Activated T-cell treated with anti-CD3 and anti-CD28 coated beads, Interleukin-2, amount 50 U/mL, for 4 hours (primary cell): ENCODE results near the gene IL17RC. TPM values are rescaled to one million over a fixed set of nuclear protein-coding genes. Genes with fewer than 3 reads are reported as not detected.

Experiments used
- ATAC-seq, 2 donors: fragments of 200-7000 bp; cut with Tn5 transposase; one replicate each; pipeline ENCODE4 v1.10.0; 2021
- DNase-seq: peaks from one replicate; pipeline ENCODE4 v3.0.0-alpha.2; 2020
- H3K27me3 Mint-ChIP-seq: one replicate; pipeline ENCODE4 v1.8.0; 2021; ENCODE audit warnings: low read depth, mixed read lengths
- H3K36me3 Mint-ChIP-seq: one replicate; pipeline ENCODE4 v1.8.0; 2022; ENCODE audit warnings: mixed read lengths; ENCODE audit not compliant: insufficient read depth
- H3K4me1 Mint-ChIP-seq: one replicate; pipeline ENCODE4 v1.8.0; 2021; ENCODE audit warnings: low read depth, mixed read lengths
- H3K4me3 Mint-ChIP-seq: one replicate; pipeline ENCODE4 v1.8.0; 2021; ENCODE audit warnings: mild to moderate bottlenecking, moderate library complexity, mixed read lengths
- H3K9me3 Mint-ChIP-seq: one replicate; pipeline ENCODE4 v1.8.0; 2021; ENCODE audit warnings: mixed read lengths
- total RNA-seq, 3 donors: library from RNA; stranded (reverse); gene quantifications; one replicate each; pipeline ENCODE4 v1.2.1, GENCODE V29; 2021

IL17RC gene
- total RNA-seq, 3 donors from 2014 or later, result 0.27 to 0.53 (median 0.40) TPM

DNA sequence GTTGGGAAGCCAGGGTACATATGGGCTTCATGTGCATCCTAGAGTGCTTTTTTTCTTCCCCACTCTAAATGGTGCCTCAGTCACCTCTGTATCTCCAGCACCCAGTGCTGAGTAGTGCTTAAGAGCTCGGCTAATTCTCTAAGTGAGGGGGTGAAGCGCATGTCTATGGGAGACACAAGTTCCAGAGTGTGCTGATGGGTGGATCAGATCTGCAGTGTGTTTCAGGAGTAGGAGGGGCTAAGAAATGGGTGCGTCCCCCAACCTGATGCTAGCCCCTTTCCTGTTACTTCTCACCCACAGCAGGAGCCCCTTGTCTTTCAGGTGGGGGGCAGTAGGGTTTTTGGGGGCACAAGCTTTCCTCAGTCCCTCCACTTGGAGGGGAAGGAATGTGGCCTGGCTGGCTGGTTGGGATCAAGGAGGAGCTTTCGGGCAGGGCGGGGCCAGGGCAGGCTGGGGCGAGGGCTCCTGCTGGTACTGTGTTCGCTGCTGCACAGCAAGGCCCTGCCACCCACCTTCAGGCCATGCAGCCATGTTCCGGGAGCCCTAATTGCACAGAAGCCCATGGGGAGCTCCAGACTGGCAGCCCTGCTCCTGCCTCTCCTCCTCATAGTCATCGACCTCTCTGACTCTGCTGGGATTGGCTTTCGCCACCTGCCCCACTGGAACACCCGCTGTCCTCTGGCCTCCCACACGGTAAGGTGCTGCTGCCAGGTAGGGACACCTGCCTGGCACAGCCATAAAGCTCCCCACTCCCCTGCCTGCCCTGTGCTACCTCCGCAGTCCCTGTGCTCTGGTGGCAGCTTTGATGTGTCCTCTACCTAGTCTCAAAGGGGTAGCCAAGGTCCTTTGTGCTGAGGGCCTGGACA is 14.3 kb upstream of the IL17RC start, which contains the start of gene IL17RE:
TSS of gene IL17RE (plus strand) at position 477 of the 866 bp plus-strand sequence. CDS start at position 562, 85 bp downstream.
- Mint-ChIP-seq H3K4me3 (peak within 1 kb of the TSS; percentile 53), H3K4me1 (peaks cover 36% of the 10 kb centered on the region)
- no peak for DNase-seq

GRCh38 chr3:9903238-9903624 is 13.7 kb upstream of the IL17RC start:
- Mint-ChIP-seq H3K9me3 (no peaks in the 10 kb centered on the region), H3K27me3 (no peaks in the 10 kb centered on the region), H3K4me1 (peaks cover 33% of the 10 kb centered on the region), H3K36me3 (no peaks in the 10 kb centered on the region), H3K4me3 (peak overlapping the region; percentile 19)
- peak; percentile 41 to 45 for ATAC-seq
- no peak for DNase-seq

More for the DNA sequence above, 14.3 kb upstream of the IL17RC start, which contains the start of gene IL17RE:
- peak; percentile 41 to 74 for ATAC-seq
- H3K9me3 Mint-ChIP-seq, result no peaks in the 10 kb centered on the region
- no peaks in the 10 kb centered on the region for H3K27me3 Mint-ChIP-seq
- no peaks in the 10 kb centered on the region for H3K36me3 Mint-ChIP-seq

GRCh38 chr3:9903904-9904303 is 13.0 kb upstream of the IL17RC start:
- no peak for DNase-seq
- Mint-ChIP-seq H3K4me3 (no peak overlapping the region), H3K27me3 (no peaks in the 10 kb centered on the region), H3K4me1 (peaks cover 27% of the 10 kb centered on the region), H3K9me3 (no peaks in the 10 kb centered on the region), H3K36me3 (no peaks in the 10 kb centered on the region)
- ATAC-seq, result no peak

GRCh38 chr3:9906480-9906879 is 10.4 kb upstream of the IL17RC start:
- H3K4me1 Mint-ChIP-seq, result peaks cover 35% of the 10 kb centered on the region
- H3K9me3 Mint-ChIP-seq, result no peaks in the 10 kb centered on the region
- no peaks in the 10 kb centered on the region for H3K27me3 Mint-ChIP-seq
- DNase-seq (no peak), ATAC-seq (no peak)
- no peaks in the 10 kb centered on the region for H3K36me3 Mint-ChIP-seq
- no peak overlapping the region for H3K4me3 Mint-ChIP-seq

DNA sequence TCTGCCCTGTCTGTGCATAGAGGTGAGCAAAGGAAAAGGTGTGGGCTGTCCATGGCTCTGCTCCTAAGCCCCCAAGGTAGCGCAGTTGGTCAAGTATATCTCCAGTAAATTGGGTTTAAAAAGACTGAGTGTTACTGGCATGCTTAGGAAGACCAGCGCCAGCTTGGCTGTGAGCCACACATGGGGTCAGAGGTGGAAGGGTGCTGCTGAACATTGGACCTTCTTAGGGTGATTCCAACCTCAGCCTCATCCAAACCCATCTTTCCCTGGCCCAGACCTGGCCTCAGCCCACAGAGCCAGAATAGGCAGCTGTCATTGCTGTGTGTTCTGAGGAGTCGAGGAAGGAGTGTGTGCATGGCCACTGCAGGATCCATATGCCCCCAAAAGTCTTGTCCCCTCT is 8.6 kb upstream of the IL17RC start:
- Mint-ChIP-seq H3K4me1 (peaks cover 31% of the 10 kb centered on the region), H3K36me3 (no peaks in the 10 kb centered on the region), H3K27me3 (no peaks in the 10 kb centered on the region), H3K9me3 (no peaks in the 10 kb centered on the region), H3K4me3 (no peak overlapping the region)
- no peak for DNase-seq
- no peak for ATAC-seq

- peaks cover 24% of the 10 kb centered on the region for H3K4me1 Mint-ChIP-seq
- peak; percentile 45 to 49 for ATAC-seq
- no peak for DNase-seq
- no peaks in the 10 kb centered on the region for H3K36me3 Mint-ChIP-seq
- H3K9me3 Mint-ChIP-seq, result no peaks in the 10 kb centered on the region
- no peaks in the 10 kb centered on the region for H3K27me3 Mint-ChIP-seq
- no peak overlapping the region for H3K4me3 Mint-ChIP-seq
Observed at GRCh38 chr3:9909221-9910013, 7.5 kb upstream of the IL17RC start.

DNA sequence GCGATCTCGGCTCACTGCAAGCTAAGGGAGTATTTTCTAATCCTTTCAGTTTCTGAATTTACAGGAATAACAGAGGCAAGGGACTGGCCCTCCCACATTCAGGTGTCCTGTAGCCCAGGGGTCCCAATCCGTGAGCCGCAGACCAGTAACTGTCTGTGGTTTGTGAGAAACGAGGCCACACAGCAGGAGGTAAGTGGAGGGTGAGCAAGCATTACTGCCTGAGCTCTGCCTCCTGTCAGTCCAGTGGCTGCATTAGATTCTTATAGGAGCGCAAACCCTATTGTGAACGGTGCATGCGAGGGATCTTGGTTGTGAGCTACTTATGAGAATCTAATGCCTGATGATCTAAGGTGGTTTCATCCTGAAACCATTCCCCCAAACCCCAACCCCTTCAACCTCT is 5.0 kb upstream of the IL17RC start:
- DNase-seq (no peak), ATAC-seq (no peak)
- Mint-ChIP-seq H3K9me3 (no peaks in the 10 kb centered on the region), H3K4me1 (peaks cover 34% of the 10 kb centered on the region), H3K36me3 (no peaks in the 10 kb centered on the region), H3K4me3 (no peak overlapping the region), H3K27me3 (no peaks in the 10 kb centered on the region)

DNA sequence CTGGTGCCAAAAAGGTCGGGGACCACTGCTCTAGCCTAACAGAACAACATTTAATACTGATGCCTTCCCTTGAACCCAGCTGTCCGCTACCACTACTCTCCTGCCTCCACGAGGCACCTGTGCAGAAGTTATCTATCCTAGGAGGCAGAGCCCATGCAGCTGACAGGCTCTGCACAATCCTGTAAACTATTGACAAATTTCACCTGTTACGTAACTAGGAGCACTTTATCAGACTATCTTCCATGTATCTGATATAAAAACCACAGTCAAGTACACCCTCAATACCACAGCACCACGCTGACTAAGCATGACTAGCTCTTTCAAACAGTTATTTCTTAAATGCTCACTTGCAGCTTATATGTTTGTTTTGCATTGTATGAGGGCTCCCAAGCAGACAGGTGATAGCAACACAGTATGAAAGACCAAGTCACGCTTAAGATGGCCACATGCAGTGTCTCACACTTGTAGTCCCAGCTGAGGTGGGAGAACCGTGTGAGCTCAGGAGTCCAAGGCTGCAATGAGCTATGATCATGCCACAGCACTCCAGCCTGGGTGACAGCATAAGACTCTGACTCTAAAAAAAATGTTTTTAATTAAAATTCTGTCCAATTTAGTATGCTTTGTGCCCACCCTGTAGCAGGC is 4.5 kb upstream of the IL17RC start:
- ATAC-seq (peak; percentile 27 to 45), DNase-seq (no peak)
- Mint-ChIP-seq H3K4me1 (peaks cover 35% of the 10 kb centered on the region), H3K4me3 (no peak overlapping the region), H3K27me3 (no peaks in the 10 kb centered on the region), H3K36me3 (no peaks in the 10 kb centered on the region), H3K9me3 (no peaks in the 10 kb centered on the region)

- H3K9me3 Mint-ChIP-seq, result no peaks in the 10 kb centered on the region
- ATAC-seq, result no peak
- H3K4me1 Mint-ChIP-seq, result peaks cover 35% of the 10 kb centered on the region
- peak overlapping the region; percentile 5 for H3K4me3 Mint-ChIP-seq
- H3K27me3 Mint-ChIP-seq, result no peaks in the 10 kb centered on the region
- DNase-seq, result no peak
- H3K36me3 Mint-ChIP-seq, result no peaks in the 10 kb centered on the region
Observed at GRCh38 chr3:9913601-9914000, 3.3 kb upstream of the IL17RC start.

GRCh38 chr3:9914011-9914410 is 2.9 kb upstream of the IL17RC start:
- no peak for DNase-seq
- H3K36me3 Mint-ChIP-seq, result no peaks in the 10 kb centered on the region
- no peak overlapping the region for H3K4me3 Mint-ChIP-seq
- H3K9me3 Mint-ChIP-seq, result no peaks in the 10 kb centered on the region
- no peaks in the 10 kb centered on the region for H3K27me3 Mint-ChIP-seq
- ATAC-seq, result no peak
- peaks cover 33% of the 10 kb centered on the region for H3K4me1 Mint-ChIP-seq

GRCh38 chr3:9914559-9915253 is 2.2 kb upstream of the IL17RC start:
- Mint-ChIP-seq H3K9me3 (no peaks in the 10 kb centered on the region), H3K4me1 (peaks cover 26% of the 10 kb centered on the region), H3K36me3 (no peaks in the 10 kb centered on the region), H3K4me3 (no peak overlapping the region), H3K27me3 (no peaks in the 10 kb centered on the region)
- DNase-seq (no peak), ATAC-seq (peak in 1 of 2 donors; percentile 55)

GRCh38 chr3:9915254-9916141 is 1.4 kb upstream of the IL17RC start:
- ATAC-seq (peak; percentile 47 to 52), DNase-seq (no peak)
- Mint-ChIP-seq H3K36me3 (no peaks in the 10 kb centered on the region), H3K9me3 (no peaks in the 10 kb centered on the region), H3K4me1 (peaks cover 24% of the 10 kb centered on the region), H3K27me3 (no peaks in the 10 kb centered on the region), H3K4me3 (peak overlapping the region; percentile 73)

DNA sequence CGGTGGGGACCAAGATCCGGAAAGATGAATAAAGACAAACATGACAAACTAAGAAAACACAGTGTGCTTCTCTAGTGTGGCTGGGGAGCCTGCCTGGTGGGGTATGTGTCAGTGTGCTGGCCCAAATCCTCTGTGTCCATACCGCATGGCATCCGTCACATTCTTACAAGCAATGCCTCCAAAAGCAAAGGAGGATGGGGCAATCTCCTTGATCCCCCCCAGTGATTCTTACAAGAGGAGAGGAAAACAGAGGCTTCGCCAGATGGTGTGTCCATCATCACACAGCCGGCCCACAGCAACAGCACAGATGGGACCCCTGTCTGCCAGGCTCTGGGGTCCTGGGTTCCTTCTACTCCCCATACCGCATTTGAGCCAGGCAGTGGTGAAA is 558 bp upstream of the IL17RC start:
- H3K27me3 Mint-ChIP-seq, result no peaks in the 10 kb centered on the region
- H3K4me3 Mint-ChIP-seq, result peak overlapping the region; percentile 60
- no peak for DNase-seq
- H3K36me3 Mint-ChIP-seq, result no peaks in the 10 kb centered on the region
- peaks cover 24% of the 10 kb centered on the region for H3K4me1 Mint-ChIP-seq
- no peaks in the 10 kb centered on the region for H3K9me3 Mint-ChIP-seq
- ATAC-seq, result no peak
